H1 (cell line): Measurements from ENCODE around the gene OR4F17. TPM values are rescaled to one million over a fixed set of nuclear protein-coding genes. Genes with fewer than 3 reads are reported as not detected.
"Not testable (repeated sequence)": the region's sequence is repeated elsewhere in the genome, so short reads cannot be mapped to it uniquely, and the experiment has no call there.

Source experiments
- CTCF ChIA-PET: fragments of 300-600 bp; sonication (Branson Sonifier 250); formaldehyde crosslinking; loops from one replicate; lab custom pipeline; 2021; ENCODE audit not compliant: partially characterized antibody; lab: Charles Lee
- POLR2A ChIA-PET: fragments of 300-600 bp; sonication (Branson Sonifier 250); formaldehyde crosslinking; loops from one replicate; lab custom pipeline; 2021; ENCODE audit warnings: inconsistent platforms; ENCODE audit not compliant: partially characterized antibody; lab: Charles Lee
- DNase-seq, 2 experiments: peaks; one replicate each; pipeline versions ENCODE4 v3.0.0 to v3.0.0-alpha.2; 2010 to 2022; ENCODE audit warnings: low spot score in 2 of 2, low read depth in 1 of 2, mixed read lengths in 1 of 2
- FAIRE-seq: peaks from 2 replicates; lab custom pipeline; 2011; peaks lifted over from hg19 to GRCh38; lab: Jason Lieb, UNC
- H2AFZ ChIP-seq: 2 replicates; pipeline ENCODE4 v1.8.1; 2012; ENCODE audit warnings: low read length, inconsistent platforms
- H2AK5ac ChIP-seq: 2 replicates; pipeline ENCODE4 v1.6.1; 2013; ENCODE audit warnings: low read depth, low read length
- H2BK120ac ChIP-seq: replicated peaks from 2 replicates; pipeline ENCODE3; 2013; ENCODE audit warnings: low read depth, low read length, inconsistent platforms
- H2BK12ac ChIP-seq: 2 replicates; pipeline ENCODE4 v1.6.1; 2013; ENCODE audit warnings: low read depth, low read length
- H2BK15ac ChIP-seq: 2 replicates; pipeline ENCODE4 v1.6.1; 2013; ENCODE audit warnings: low read length
- H2BK20ac ChIP-seq: 2 replicates; pipeline ENCODE4 v1.6.1; 2013; ENCODE audit warnings: low read length
- H2BK5ac ChIP-seq: 2 replicates; pipeline ENCODE4 v1.6.1; 2013; ENCODE audit warnings: low read depth, low read length
- H3K14ac ChIP-seq: 2 replicates; pipeline ENCODE4 v1.6.1; 2013; ENCODE audit warnings: inconsistent platforms; ENCODE audit not compliant: insufficient read length
- H3K18ac ChIP-seq: 2 replicates; pipeline ENCODE4 v1.6.1; 2013; ENCODE audit warnings: low read length; ENCODE audit errors: extremely low read depth
- H3K23ac ChIP-seq: 2 replicates; pipeline ENCODE4 v1.6.1; 2013; ENCODE audit warnings: inconsistent platforms; ENCODE audit not compliant: insufficient read length
- H3K23me2 ChIP-seq: 2 replicates; pipeline ENCODE4 v1.6.1; 2013; ENCODE audit warnings: low read depth, low read length
- H3K27ac ChIP-seq: 2 replicates; pipeline ENCODE4 v1.6.1; 2011; ENCODE audit warnings: low read depth, low read length, inconsistent platforms
- H3K27me3 ChIP-seq, 4 experiments: replicated peaks in 1 of 4; 1 replicate in 1 of 4; 2 replicates in 3 of 4; pipeline versions ENCODE4 v1.6.1 to v1.8.1; 2011 to 2013; ENCODE audit warnings: low read length in 3 of 4, mild to moderate bottlenecking in 3 of 4, inconsistent platforms in 2 of 4, mixed read lengths in 2 of 4, moderate library complexity in 1 of 4; ENCODE audit not compliant: control insufficient read depth in 3 of 4, insufficient read depth in 3 of 4; ENCODE audit errors: extremely low read depth in 1 of 4
- H3K36me3 ChIP-seq, 4 experiments: 2 replicates each; pipeline versions ENCODE4 v1.6.1 to v1.8.1; 2011 to 2013; ENCODE audit warnings: mild to moderate bottlenecking in 4 of 4, low read length in 3 of 4, moderate library complexity in 2 of 4, control low read depth in 1 of 4, inconsistent platforms in 1 of 4; ENCODE audit not compliant: insufficient read depth in 4 of 4, control insufficient read depth in 2 of 4
- H3K4ac ChIP-seq: replicated peaks from 2 replicates; pipeline ENCODE3; 2013; ENCODE audit warnings: low read length, low read depth, mixed read lengths, inconsistent platforms; ENCODE audit not compliant: insufficient read length
- H3K4me1 ChIP-seq, 4 experiments: replicated peaks in 1 of 4; 1 replicate in 1 of 4; 2 replicates in 3 of 4; pipeline versions ENCODE4 v1.6.1 to v1.8.1; 2011 to 2013; ENCODE audit warnings: low read length in 3 of 4, inconsistent platforms in 2 of 4, mixed read lengths in 1 of 4; ENCODE audit not compliant: insufficient read depth in 4 of 4, control insufficient read depth in 3 of 4
- H3K4me2 ChIP-seq, 2 experiments: 2 replicates each; pipeline versions ENCODE4 v1.6.1 to v1.8.1; 2011 to 2013; ENCODE audit warnings: low read depth in 2 of 2, low read length in 2 of 2, control low read depth in 1 of 2, inconsistent platforms in 1 of 2, mild to moderate bottlenecking in 1 of 2; ENCODE audit not compliant: insufficient read depth in 1 of 2
- H3K4me3 ChIP-seq, 4 experiments: fragments of 200-600, 300-600 bp in 1 of 4; sonication (generic), shearing (Covaris generic), sonication (Bioruptor Twin) in 1 of 4; 2 replicates each; pipeline versions ENCODE4 v1.5.1 to v1.8.1; 2011 to 2016; ENCODE audit warnings: low read length in 4 of 4, low read depth in 3 of 4, control low read depth in 2 of 4, inconsistent platforms in 2 of 4, mild to moderate bottlenecking in 2 of 4, mixed read lengths in 1 of 4, moderate library complexity in 1 of 4; ENCODE audit not compliant: insufficient read depth in 2 of 4; ENCODE audit errors: extremely low read depth in 1 of 4
- H3K56ac ChIP-seq: replicated peaks from 2 replicates; pipeline ENCODE3; 2013; ENCODE audit warnings: low read depth, mild to moderate bottlenecking, mixed read lengths, low read length, inconsistent platforms; ENCODE audit not compliant: insufficient read length
- H3K79me1 ChIP-seq: 2 replicates; pipeline ENCODE4 v1.6.1; 2013; ENCODE audit warnings: low read depth, low read length, control low read depth
- H3K79me2 ChIP-seq, 2 experiments: 2 replicates each; pipeline versions ENCODE4 v1.6.1 to v1.8.1; 2012 to 2013; ENCODE audit warnings: low read length in 2 of 2, mild to moderate bottlenecking in 2 of 2, inconsistent platforms in 1 of 2; ENCODE audit not compliant: insufficient read depth in 2 of 2, control insufficient read depth in 1 of 2
- H3K9ac ChIP-seq, 4 experiments: replicated peaks in 1 of 4; 1 replicate in 1 of 4; 2 replicates in 3 of 4; pipeline versions ENCODE4 v1.6.1 to v1.8.1; 2011 to 2013; ENCODE audit warnings: low read depth in 3 of 4, low read length in 3 of 4, control low read depth in 2 of 4, mild to moderate bottlenecking in 2 of 4, moderate library complexity in 2 of 4, inconsistent platforms in 1 of 4; ENCODE audit errors: extremely low read depth in 1 of 4
- H3K9me3 ChIP-seq, 2 experiments: 2 replicates each; pipeline versions ENCODE4 v1.6.1 to v1.8.1; 2012 to 2013; ENCODE audit warnings: mild to moderate bottlenecking in 2 of 2, moderate library complexity in 2 of 2, control low read depth in 1 of 2, inconsistent platforms in 1 of 2, low read depth in 1 of 2, low read length in 1 of 2, mixed read lengths in 1 of 2; ENCODE audit not compliant: insufficient read depth in 2 of 2
- H4K20me1 ChIP-seq, 2 experiments: replicated peaks in 1 of 2; 2 replicates each; pipeline versions ENCODE3 to v1.8.1; 2011 to 2013; ENCODE audit warnings: inconsistent platforms in 2 of 2, low read length in 2 of 2, mild to moderate bottlenecking in 1 of 2; ENCODE audit not compliant: insufficient read depth in 2 of 2, control insufficient read depth in 1 of 2
- H4K5ac ChIP-seq: 2 replicates; pipeline ENCODE4 v1.6.1; 2013; ENCODE audit warnings: low read length, low read depth, mixed read lengths, inconsistent platforms; ENCODE audit not compliant: insufficient read length
- H4K8ac ChIP-seq: 2 replicates; pipeline ENCODE4 v1.8.0; 2013; ENCODE audit warnings: mild to moderate bottlenecking, moderate library complexity, low read length, inconsistent platforms; ENCODE audit not compliant: insufficient read depth; ENCODE audit errors: extremely low read depth
- H4K91ac ChIP-seq: replicated peaks from 2 replicates; pipeline ENCODE3; 2013; ENCODE audit warnings: low read length, mixed read lengths, inconsistent platforms; ENCODE audit not compliant: insufficient read length
- WGBS, 2 experiments: shearing (Covaris generic) in 1 of 2; methylation state at CpG; one replicate each; pipeline versions ENCODE4 v1.1.6 to v1.1.7; 2013 to 2015; ENCODE audit warnings: low lambda C conversion rate in 2 of 2, mixed read lengths in 2 of 2, inconsistent platforms in 1 of 2, low coverage in 1 of 2, missing lambda C conversion rate in 1 of 2; ENCODE audit not compliant: insufficient replicate concordance in 2 of 2, insufficient coverage in 1 of 2, insufficient read length in 1 of 2; ENCODE audit errors: extremely low coverage in 1 of 2, missing lambda C conversion rate in 1 of 2; 5-methylcytosine and 5-hydroxymethylcytosine counted together
- polyA plus RNA-seq, 7 experiments: library from polyadenylated mRNA; depleted of rRNA in 3 of 7; stranded (reverse) in 5 of 7; unstranded in 2 of 7; fragments of >200 nt in 5 of 7; fragments of 200-250 nt in 2 of 7; gene quantifications; 1 replicate in 5 of 7; 2 replicates in 1 of 7; 4 replicates in 1 of 7; pipeline versions ENCODE4 v1.2.1 to v1.2.3, GENCODE V29; 2011 to 2013; ENCODE audit warnings: missing spikeins in 2 of 7, mixed read lengths in 2 of 7
- total RNA-seq: library from RNA; stranded (reverse); fragmentation: NEBNext Ultra II Directional; extraction: Animal tissue kit (Norgen Biotek cat#: 25700); gene quantifications from 2 replicates; pipeline ENCODE4 v1.2.1, GENCODE V29; 2021

Gene OR4F17
- total and polyA plus RNA-seq, 2 of the 8 experiments (the other 6 are each of a cell fraction or from before 2014, with no cell fraction given): 0.30 TPM; not detected in 1

DNA sequence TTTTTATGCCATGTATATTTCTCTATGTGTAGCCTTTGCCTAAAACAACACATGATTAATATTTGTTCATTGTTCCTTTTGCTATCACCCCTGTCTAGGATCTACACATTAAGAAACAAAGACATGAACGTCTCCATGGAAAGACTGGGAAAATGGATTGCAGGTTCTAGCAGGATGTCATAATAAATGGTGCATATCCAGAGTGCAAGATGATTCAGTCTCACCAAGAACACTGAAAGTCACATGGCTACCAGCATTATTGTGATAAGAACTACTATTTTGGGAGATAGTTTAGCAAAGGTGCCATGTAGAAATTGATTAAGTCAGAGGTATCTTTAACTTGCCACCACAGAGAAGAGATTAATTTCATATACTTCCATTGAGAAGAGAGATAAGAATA lies 12.1 kb upstream of the OR4F17 start:
- H3K9me3 ChIP-seq, H3K23me2 ChIP-seq, H4K20me1 ChIP-seq, CTCF ChIA-PET, H4K91ac ChIP-seq, H3K9ac ChIP-seq, H2BK20ac ChIP-seq, H2AK5ac ChIP-seq, H3K79me2 ChIP-seq, DNase-seq, H4K8ac ChIP-seq, H3K56ac ChIP-seq, H2AFZ ChIP-seq, H2BK15ac ChIP-seq, H3K14ac ChIP-seq, H3K4me2 ChIP-seq, H2BK120ac ChIP-seq, H3K4me3 ChIP-seq, H3K23ac ChIP-seq, H3K27me3 ChIP-seq, H3K79me1 ChIP-seq, H3K27ac ChIP-seq, POLR2A ChIA-PET, FAIRE-seq, H2BK5ac ChIP-seq, H2BK12ac ChIP-seq, H4K5ac ChIP-seq, H3K18ac ChIP-seq, H3K36me3 ChIP-seq, H3K4me1 ChIP-seq, H3K4ac ChIP-seq: not testable (repeated sequence)
- WGBS, 2 experiments: no CpG with 5 or more reads among the region's 1 CpG

DNA sequence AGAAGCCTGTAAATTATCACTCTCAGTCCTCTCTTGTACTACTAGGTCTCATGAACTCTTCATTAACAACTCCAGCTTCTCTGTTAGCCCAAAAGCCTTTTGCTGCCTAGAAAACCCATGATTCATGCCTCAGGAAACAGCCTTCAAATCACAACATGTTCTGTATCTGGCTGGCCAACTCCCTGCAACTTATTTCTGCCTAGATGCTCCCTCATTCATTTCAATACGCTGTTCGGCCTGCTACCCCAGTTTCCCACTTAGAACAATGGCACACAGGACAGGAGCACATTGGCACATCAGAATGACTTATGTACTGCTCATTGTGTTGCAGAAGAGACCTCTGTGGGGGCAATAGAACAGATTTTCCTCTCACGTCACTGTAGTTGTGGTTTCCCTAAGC lies 9.3 kb upstream of the OR4F17 start:
- CTCF ChIA-PET, DNase-seq: not testable (repeated sequence)

More for the DNA sequence above, 9.3 kb upstream of the OR4F17 start:
- H3K14ac ChIP-seq, FAIRE-seq, H4K20me1 ChIP-seq, H2AFZ ChIP-seq, H3K27me3 ChIP-seq, H3K9me3 ChIP-seq, H3K4ac ChIP-seq, H3K18ac ChIP-seq, H2AK5ac ChIP-seq, H3K4me3 ChIP-seq, H4K8ac ChIP-seq, H2BK20ac ChIP-seq, H3K9ac ChIP-seq, H3K79me2 ChIP-seq, H3K23ac ChIP-seq, H2BK120ac ChIP-seq, POLR2A ChIA-PET, H2BK12ac ChIP-seq, H3K79me1 ChIP-seq, H3K27ac ChIP-seq, H4K91ac ChIP-seq, H3K36me3 ChIP-seq, H2BK5ac ChIP-seq, H2BK15ac ChIP-seq, H3K4me1 ChIP-seq, H3K56ac ChIP-seq, H3K4me2 ChIP-seq, H3K23me2 ChIP-seq, H4K5ac ChIP-seq: not testable (repeated sequence)
- no CpG with 5 or more reads among the region's 3 CpGs for WGBS, 2 experiments
